NCI-H345 treated with DMSO at 0.1 percent for 48 hours (cell line): ENCODE results near the gene SAPCD2.
"Not testable (repeated sequence)": the region's sequence is repeated elsewhere in the genome, so short reads cannot be mapped to it uniquely, and the experiment has no call there.

Experiments
- DNase-seq: peaks from one replicate; lab custom pipeline; 2025; ENCODE audit not compliant: unreplicated experiment; lab: John Stamatoyannopoulos, UW

Gene SAPCD2

DNA sequence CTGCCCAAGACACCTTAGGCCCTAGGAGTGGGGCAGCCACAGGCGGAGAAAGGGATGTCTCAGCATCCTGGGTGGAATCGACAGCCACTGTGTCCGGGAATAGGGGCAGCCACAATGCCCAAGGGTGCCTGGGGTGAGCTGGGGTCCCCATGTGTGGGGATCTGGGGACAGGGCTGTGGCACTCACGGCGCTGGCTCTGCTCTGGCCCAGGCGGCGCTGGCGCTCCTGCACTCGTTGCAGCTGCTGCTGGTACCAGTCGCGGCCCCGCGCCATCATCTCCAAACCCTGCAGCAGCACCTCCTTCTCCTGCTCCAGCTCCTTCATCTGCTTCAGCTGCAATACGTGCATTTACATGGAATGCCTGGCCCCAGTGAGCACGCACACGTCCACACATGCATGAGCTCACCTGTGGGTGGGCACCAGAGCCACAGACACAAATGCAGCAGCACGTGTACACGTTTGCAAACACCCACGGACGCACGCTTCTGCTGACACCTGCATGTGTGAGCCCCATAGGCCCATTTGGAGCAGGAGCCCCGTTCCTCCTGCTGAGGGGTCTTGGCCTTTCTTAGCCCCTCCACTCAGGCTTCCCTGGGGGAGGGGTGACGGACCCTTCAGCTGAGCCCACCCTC is 4.9 kb downstream of the SAPCD2 start:
- DNase-seq, result no peak

DNA sequence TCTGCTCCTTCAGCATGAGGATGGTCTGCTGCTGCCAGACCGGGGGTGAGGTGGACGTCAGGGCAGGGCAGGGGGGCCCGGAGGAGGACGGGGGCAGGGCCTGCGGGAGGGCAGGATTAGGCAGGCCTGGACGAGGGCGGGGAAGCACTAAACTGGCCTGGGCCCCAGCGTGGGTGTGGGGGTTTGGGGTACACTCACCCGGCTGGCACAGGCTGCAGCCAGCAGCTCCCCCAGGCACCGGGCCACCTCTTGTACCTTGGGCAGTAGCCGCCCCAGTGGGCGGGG is 5.5 kb downstream of the SAPCD2 start:
- no peak for DNase-seq

DNA sequence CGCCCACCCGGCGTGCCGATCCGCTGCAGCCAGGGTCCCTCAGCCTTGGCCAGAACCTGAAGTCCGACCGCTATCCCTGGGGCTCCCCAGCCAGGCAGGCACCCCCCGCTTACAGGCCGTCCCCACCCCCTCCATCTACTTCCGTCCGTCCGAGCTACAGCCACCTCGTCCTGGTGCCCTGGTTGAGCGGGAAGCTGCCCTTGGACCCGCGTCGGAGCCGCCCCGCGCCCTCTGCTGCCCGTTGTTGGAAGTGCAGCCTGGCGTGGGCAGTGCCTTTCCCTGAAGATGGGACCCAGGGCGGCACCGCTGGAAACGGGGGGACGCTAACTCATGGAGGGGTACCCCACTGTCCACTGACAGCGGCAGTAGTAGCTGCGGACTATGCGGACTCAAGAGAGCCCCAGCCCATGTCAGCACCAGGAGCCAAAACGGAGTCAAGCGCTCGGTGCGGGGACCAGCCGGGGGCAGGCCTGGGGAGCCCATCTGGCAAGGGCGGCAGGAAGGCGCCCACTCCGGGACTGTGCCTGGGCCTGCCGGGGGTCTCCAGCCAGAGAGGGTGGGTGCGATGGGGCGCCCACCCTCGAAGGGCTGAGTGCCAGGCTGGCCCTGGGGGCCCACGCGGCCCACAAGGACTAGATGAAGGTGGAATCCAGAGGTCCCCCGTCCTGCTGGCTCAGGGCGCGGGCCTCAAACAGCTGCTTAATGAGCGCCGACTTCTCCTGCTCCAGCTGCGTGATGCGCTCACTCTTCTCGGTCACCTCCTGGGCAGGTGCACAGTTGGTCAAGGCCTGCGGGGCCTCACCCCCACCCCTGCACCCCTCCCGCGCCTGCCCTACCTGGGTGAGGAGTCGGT is 6.1 kb downstream of the SAPCD2 start:
- no peak for DNase-seq

DNA sequence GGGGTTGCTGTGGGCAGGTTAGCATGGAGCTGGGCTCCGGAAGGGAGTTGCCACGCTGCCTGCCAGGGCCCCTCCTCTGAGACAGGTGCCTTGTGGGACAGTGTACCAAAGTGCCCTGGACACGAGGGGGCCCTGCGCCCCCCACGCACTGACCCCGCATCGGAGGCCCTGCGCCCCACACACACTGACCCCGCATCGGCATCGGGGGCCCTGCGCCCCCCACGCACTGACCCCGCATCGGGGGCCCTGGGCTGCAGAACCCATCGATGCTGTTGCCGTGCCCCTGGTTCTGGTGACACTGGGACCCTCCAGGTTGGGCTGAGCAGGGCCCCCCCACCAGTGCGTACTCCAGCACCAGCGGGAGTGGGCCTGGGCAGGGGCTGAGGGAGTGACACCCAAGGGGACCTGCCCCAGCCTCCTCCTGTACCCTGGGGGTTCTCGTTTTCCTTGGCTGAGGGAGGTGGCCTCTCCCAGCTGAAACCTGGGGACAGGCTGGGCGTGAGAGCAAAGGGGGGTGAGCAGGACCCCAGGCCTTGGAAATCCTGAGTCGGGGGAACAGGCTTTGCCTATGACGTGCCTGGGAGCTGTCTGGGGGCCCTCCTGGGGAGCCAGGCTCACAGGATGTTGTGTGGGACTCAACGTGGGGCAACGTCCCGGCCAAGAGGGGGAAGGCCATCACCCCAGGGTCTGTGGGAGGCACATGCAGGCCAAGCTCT is 6.9 kb downstream of the SAPCD2 start:
- no peak for DNase-seq

DNA sequence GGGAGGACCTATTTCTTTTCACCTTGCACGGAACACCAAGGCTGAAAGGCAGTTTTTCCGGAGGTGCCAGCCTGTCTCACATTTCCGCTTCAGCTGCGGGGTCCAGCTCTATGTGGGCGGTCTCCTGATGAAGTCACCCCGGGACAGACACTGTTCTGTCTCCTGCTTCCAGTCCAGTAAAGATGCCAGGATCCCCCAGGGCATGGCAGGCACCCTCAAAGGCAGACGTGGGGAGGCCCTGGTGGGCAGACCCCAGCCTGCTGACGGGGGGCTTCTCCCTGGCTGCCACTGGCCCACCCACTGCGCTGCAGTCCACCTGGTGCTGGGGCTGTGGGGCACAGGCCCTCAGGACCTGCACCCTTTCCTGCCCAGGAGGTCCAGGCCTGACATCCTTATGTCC is 7.6 kb downstream of the SAPCD2 start:
- DNase-seq, result not testable (repeated sequence)

DNA sequence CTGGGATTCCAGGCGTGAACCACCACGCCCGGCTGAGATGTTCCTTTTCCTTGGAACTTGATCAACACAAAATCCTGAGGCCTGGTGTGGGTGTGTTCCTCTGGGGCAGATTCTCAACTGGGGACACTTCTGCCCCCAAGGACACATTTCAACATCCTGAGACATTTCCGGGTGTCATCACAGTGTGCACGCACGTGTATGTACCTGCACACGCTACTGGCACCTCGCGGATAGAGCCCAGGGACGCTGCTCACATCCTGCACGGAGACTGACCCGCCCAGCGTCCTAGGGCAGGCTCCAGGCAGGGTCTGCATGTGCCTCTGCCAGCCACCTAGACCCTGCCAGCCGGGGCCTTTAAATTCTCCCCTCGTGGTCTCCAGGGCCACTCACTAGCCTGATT is 8.0 kb downstream of the SAPCD2 start:
- no peak for DNase-seq

DNA sequence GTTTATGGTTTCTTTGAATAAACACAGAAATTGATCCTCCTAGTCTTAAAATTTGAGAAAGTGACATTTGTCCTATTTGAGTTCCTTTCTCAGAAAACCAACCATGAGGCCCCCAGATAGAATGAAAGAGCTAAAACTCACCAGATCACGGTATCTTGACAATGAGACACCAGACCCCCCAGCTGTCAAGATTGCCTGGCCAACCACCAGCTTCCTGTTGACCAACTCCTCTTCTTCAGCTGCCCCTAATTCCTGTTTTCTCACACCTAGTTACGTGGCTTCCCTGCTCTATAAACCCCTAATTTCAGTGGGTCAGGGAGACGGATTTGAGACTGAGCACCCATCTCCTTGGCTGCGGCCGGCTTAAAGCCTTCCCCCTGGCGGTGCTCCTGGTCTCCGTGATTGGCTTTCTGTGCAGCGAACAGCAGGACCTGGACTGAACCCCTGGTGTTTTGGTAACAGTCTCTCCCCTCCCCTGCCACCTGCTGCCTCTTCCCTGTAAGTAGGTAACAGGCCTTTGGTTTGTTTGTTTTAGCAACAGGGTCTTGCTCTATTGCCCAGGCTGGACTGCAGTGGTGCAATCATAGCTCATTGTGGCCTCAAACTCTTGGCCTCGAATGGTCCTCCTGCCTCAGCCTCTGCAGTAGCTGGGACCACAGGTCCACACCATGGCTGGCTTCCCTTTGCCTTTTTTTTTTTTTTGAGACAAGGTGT is 11.7 kb downstream of the SAPCD2 start:
- peak; percentile 66 for DNase-seq

DNA sequence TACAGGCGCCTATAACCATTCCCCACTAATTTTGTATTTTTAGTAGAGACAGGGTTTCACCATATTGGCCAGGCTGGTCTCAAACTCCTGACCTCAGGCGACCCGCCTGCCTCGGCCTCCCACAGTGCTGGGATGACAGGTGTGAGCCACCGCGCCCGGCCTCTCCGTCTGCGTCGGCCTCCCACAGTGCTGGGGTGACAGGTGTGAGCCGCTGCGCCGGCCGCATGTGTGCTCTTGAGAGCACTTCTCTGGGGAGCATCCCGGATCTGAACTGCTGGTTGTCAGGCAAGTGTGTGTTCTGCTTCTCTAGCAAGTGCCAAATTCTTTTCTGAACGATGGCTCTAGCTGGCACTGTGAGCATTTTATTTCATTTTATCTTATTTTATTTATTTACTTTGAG is 12.8 kb downstream of the SAPCD2 start:
- DNase-seq, result peak; percentile 90

DNA sequence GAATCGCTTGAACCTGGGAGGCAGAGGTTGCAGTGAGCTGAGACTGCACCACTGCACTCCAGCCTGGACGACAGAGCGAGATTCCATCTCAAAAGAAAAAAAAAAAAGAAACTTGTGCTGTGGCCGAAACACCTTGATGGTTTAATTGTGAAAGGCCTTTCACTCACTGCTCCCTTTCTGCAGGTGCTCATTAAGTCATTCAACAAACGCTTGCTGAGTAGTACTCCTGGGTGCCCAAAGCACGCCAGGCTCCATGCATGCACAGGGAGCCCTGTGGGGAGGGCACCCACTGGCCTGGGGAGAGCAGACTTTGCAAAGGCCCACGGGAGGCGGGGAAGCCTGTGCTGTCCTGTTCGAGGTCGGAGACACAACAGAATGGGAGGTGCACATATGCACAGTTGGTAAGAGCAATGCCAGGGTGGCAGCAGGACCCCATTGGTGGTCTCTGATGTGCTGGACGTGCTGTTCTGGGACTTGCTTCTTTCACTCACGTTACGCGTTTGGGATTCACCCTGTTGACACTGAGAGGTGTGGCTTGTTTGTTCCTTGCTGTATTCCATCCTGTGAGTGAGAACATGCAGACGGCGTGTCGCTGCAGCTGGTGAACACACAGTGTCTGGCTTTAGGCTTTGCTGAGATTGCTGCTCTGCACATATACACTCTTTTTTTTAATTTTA is 13.5 kb downstream of the SAPCD2 start:
- DNase-seq, result peak; percentile 74

DNA sequence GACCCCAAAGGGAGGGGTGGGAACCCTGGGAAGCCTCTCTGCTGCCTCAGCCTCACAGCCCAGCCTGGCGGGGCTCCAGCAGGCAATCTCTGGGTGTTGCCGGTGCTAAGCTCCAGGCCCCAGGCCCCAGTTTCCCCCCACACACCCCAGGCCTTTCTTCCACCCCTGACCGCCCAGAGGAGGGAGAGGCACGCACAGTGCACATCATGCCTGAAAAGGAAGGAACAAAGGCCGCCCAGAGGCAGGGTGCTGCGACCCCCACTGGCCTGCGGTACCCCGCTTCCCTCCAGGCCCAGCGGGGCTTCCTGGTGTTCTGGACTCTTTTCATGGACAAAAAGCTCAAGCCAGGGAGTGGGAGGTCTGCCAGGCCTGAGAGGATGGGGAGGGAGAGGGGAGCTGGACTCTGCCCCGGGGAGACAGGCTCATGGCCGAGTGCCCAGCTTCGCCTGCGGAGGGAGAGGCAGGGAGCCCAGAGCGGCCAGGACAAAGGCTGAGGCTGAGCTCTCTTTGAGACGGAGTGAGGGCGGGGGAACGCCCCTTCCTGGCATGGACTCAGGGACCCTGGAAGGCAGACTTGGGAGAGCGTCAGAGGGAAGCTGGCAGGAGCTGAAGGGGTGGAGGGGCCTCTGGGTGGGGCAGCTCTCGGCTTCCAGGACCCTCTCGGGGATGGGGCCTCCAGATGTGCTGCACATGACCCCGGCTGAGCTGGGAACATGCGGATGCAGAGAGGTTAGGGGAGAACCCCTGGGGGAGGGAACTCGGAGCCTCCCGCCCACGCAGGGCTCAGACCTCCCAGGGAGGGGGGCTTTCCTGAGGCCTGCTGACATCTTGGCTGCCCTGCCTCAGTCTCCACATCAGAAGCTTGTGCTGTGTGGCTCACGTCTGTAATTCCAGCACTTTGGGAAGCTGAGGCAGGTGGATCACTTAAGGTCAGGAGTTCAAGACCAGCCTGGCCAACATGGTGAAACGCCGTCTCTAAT is 14.7 kb downstream of the SAPCD2 start:
- peak; percentile 49 for DNase-seq

DNA sequence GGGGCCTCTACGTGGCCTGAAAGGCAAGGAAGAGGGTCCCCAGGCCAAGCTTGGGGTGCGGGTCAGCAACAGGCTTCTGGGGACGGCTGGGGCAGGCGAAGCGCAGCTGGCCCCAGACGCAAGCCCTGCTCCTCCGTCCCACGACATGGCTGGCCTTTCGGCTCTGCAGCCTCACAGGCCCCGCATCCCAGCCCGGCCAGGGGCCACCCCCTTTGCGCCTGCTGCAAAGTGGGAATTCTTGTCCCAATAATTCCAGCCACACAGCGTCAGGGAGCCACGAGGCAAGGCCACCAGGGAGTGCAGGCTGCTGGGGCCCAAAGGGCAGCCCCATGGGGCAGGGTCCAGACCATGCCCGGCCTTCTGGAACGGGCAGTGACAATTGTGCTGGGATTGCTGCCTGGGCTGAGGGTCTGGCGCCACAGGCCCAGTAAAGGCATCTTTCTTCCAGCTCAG is 15.4 kb downstream of the SAPCD2 start:
- DNase-seq, result no peak

DNA sequence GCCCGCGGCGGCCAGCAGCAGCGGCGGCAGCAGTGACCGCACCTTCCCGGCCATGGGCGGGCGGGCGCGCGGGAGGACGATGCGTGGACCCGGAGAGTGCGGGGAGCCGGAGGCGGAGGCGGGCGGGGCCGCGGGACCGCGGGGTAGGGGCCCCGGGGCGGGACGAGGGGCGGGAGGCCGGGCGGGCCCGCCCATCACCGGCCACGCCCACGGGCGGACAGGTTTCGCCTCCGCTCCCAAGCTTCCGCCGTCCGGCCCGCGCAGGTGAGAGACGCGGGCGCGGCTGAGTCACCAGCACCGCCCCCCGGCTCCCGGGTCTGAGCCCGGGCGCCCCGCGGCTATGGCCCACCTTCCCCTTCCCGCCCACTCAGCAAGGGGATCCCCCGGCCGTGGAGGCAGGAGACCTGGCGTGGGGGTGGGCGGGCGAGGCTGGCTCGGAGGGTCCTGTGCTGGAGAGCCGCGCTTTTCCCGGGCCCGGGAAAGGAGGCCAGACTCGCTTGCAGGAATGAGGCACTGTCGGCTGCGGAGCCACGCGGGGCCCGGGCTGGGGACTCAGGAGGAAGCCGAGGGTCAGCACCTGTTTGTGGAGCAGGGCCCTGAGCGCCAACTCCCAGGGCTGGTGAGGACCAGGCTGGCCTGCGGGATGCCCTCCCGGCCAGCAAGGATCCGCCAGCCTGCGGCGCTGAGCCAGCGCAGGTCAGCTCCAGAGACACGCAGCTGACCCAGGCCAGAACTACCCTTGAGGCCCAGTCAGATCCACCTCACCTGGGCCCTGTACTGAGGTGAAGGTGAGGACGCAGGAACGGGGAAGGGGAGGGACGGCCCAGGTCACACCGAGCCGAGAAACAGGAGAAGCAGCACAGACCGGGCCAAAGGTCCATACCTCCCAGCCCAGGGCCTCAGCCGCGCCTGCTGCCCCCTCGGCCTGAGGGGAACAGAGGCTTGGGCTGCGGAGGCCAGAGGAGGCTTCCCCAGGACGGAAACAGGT is 16.1 kb downstream of the SAPCD2 start, which contains the start of gene ENTPD2:
ENTPD2 (minus strand) TSS at position 118 of the 988 bp plus-strand sequence; CDS start at position 54, 64 bp downstream.
- DNase-seq, result peak; percentile 38

DNA sequence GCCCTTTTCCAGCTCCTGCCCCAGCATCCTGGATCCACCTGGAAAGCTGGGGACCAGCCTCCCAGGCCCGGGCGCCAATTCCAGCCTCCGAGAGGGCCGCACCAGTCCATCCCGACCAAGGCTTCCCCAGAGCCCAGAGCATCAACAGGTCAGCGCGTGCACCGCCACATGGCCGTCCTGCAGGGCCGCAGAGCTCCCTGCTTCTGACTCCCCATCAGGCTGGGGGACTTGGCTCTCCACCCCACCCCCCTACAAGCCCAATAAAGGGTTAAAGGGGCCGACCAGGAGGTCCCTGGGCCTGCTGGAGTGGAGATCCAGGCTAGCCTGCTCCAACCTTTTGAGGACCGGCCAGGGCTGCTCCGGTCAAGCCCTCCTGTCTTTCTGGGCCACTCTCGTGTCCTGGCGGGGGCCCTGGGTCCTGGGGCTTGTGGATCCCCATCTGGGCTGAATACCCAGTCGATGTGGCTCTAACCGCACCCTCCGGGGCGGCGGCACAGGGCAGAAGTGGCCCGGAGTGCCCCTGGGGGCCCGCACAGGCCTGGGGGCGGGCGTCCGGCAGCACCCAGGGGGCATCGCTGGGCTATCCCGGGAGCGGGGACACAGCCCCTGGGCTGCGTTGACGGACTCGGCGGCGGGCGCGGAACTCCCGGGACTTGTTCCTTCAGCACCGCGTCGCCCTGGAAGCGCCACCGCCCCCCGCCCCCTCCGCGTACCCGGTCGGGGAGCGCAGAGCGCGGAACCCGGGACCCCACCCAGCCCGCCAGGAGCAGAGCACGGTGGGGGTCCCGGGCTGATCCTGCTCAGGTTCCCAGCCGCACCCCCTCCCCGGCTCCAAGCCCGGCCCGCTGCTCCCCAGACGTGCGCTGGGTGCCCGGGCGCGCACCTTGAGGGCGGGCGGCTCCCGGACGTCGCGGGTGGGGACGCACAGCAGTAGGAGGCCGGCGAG is 17.1 kb downstream of the SAPCD2 start:
- DNase-seq, result no peak

DNA sequence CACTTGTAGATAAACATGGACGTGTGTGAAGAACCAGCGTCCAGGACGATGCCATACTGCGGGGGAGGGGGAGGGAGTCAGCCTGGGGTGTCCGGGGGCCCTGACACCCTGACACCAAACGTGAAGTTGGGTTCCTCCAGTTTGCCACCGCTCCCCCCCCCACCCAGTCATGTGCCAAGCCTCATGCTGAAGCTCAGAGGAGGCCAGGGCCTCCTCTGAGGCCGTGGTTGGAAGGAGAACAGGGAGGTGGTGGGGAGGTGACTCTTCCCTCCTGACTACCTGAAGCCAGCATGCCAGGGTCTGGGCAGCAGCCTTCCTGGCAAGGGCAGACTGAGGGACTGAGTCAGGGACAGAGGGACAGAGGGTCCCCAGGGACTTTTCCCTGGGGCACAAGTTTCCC is 18.1 kb downstream of the SAPCD2 start:
- DNase-seq, result no peak

DNA sequence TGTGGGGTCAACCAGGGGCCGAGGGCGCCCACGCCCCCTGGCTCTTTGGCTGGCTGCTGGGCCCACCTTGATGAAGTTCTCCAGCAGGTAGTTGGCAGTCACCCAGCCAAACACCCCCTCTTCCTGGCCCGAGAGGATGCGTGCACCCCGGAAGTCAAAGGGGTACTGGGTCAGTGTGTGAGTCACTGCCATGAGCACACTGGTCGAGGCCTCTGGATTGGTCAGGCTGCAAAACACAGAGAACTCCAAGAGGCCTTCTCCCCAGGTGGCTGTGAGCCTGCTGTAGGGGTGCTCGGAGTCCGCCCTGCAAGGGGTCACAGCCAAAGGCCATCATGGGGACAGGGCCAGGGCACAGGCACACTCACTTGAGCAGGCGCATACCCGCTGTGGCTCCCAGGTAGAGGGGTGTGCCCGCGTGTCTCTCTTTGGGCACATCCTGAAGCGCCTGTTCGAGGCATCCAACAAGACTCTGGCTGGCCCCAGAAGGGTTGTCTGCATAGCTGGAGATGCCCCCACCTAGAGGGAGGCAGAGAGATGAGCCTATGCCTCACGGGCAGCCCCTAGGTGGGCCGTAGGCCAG is 19.1 kb downstream of the SAPCD2 start:
- no peak for DNase-seq

DNA sequence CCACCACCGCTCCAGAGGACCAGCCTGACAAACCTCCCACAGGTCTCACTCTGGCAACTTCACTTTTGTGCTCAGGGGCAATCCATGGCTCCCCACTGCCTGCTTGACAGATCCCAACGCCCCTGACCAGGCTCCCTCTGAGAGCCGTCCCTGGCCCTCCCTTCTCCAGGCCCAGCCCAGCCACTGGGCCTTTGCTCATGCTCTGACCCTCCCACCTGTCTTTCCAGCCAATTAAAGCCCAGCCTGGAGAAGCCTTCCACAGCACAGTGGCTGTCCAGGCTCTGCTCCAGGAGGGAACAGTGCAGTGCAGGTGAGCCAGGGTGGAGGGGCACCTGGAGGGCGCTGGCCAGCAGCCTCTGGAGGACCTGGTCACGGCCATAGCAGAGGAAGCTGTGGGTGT is 19.8 kb downstream of the SAPCD2 start:
- DNase-seq, result no peak
